ENCODE results near the gene FAM43A.

FAM43A gene

GRCh38 chr3:194685718-194686413 lies at the start of gene FAM43A:
Gene FAM43A, plus strand, starts transcription at chr3:194685883. Its CDS starts 944 bp downstream, at chr3:194686827.
- DNase-seq (ENCODE audit: low read depth) = peak; percentile 45

- no peak for DNase-seq (ENCODE audit: low read depth)
These were observed 48.6 kb upstream of the FAM43A start for GRCh38 chr3:194637066-194637465.

GRCh38 chr3:194637541-194638400 lies 47.9 kb upstream of the FAM43A start:
- DNase-seq (ENCODE audit: low read depth) = no peak

- no peak for DNase-seq (ENCODE audit: low read depth)
These were observed 46.6 kb upstream of the FAM43A start for GRCh38 chr3:194638991-194639605.

GRCh38 chr3:194640829-194641228 lies 44.9 kb upstream of the FAM43A start:
- DNase-seq (ENCODE audit: low read depth) = peak; percentile 41

- DNase-seq (ENCODE audit: low read depth) = no peak
These were observed 42.9 kb upstream of the FAM43A start for GRCh38 chr3:194642769-194643168.

- DNase-seq (ENCODE audit: low read depth) = no peak
These were observed 37.9 kb upstream of the FAM43A start for GRCh38 chr3:194647747-194648146.

GRCh38 chr3:194654443-194654842 lies 31.2 kb upstream of the FAM43A start:
- no peak for DNase-seq (ENCODE audit: low read depth)

GRCh38 chr3:194657439-194657838 lies 28.2 kb upstream of the FAM43A start:
- DNase-seq (ENCODE audit: low read depth) = no peak

GRCh38 chr3:194658477-194659242 lies 27.0 kb upstream of the FAM43A start:
- no peak for DNase-seq (ENCODE audit: low read depth)

GRCh38 chr3:194659778-194660177 lies 25.9 kb upstream of the FAM43A start:
- no peak for DNase-seq (ENCODE audit: low read depth)

- DNase-seq (ENCODE audit: low read depth) = no peak
These were observed 24.3 kb upstream of the FAM43A start for GRCh38 chr3:194661374-194661773.

GRCh38 chr3:194661946-194662345 lies 23.7 kb upstream of the FAM43A start:
- DNase-seq (ENCODE audit: low read depth) = no peak

GRCh38 chr3:194664857-194665256 lies 20.8 kb upstream of the FAM43A start:
- DNase-seq (ENCODE audit: low read depth) = no peak

- DNase-seq (ENCODE audit: low read depth) = no peak
These were observed 18.3 kb upstream of the FAM43A start for GRCh38 chr3:194667363-194667762.

GRCh38 chr3:194671511-194671899 lies 14.2 kb upstream of the FAM43A start:
- DNase-seq (ENCODE audit: low read depth) = peak; percentile 14

GRCh38 chr3:194671900-194672808 lies 13.5 kb upstream of the FAM43A start, which contains the start of gene LSG1:
Gene LSG1, minus strand, starts transcription at chr3:194672191. Its CDS starts 29 bp downstream, at chr3:194672162.
- peak; percentile 92 for DNase-seq (ENCODE audit: low read depth)

- no peak for DNase-seq (ENCODE audit: low read depth)
These were observed 12.8 kb upstream of the FAM43A start for GRCh38 chr3:194672876-194673275.

GRCh38 chr3:194673761-194674160 lies 11.9 kb upstream of the FAM43A start:
- DNase-seq (ENCODE audit: low read depth) = no peak

GRCh38 chr3:194675081-194675640 lies 10.5 kb upstream of the FAM43A start:
- DNase-seq (ENCODE audit: low read depth) = no peak

GRCh38 chr3:194675680-194676079 lies 10.0 kb upstream of the FAM43A start:
- DNase-seq (ENCODE audit: low read depth) = no peak

Data from HS-27A (cell line).